CD14-positive monocyte (primary cell): ENCODE measurements around the gene IGF2. TPM values are rescaled to one million over a fixed set of nuclear protein-coding genes. Genes with fewer than 3 reads are reported as not detected.

Source experiments
- DNase-seq, 3 donors: peaks; one replicate each; pipeline ENCODE4 v3.0.0-alpha.2; 2011 to 2022
- H2AFZ ChIP-seq: 2 replicates; pipeline ENCODE4 v1.6.0; 2012; ENCODE audit warnings: mild to moderate bottlenecking, low read depth, low read length, inconsistent platforms; ENCODE audit not compliant: insufficient read depth, poor library complexity, severe bottlenecking
- H3K27ac ChIP-seq, 2 donors: 1 replicate in 1 of 2; 2 replicates in 1 of 2; pipeline ENCODE4 v1.5.1; 2012 to 2013; ENCODE audit warnings: low read length in 2 of 2, control low read depth in 1 of 2, inconsistent platforms in 1 of 2, low read depth in 1 of 2, mild to moderate bottlenecking in 1 of 2
- H3K27me3 ChIP-seq, 2 donors: one replicate each; pipeline versions ENCODE4 v1.6.0 to v1.6.1; 2011 to 2013; ENCODE audit warnings: low read length in 2 of 2; ENCODE audit not compliant: control insufficient read depth in 2 of 2, insufficient read depth in 2 of 2
- H3K36me3 ChIP-seq, 2 donors: replicated peaks in 1 of 2; 1 replicate in 1 of 2; 2 replicates in 1 of 2; pipeline versions ENCODE4 v1.5.1 to v1.6.1; 2012 to 2013; ENCODE audit warnings: low read length in 2 of 2, control low read depth in 1 of 2, inconsistent platforms in 1 of 2, mild to moderate bottlenecking in 1 of 2; ENCODE audit not compliant: insufficient read depth in 2 of 2, control insufficient read depth in 1 of 2
- H3K4me1 ChIP-seq, 2 donors: 1 replicate in 1 of 2; 2 replicates in 1 of 2; pipeline versions ENCODE4 v1.5.1 to v1.6.1; 2012 to 2013; ENCODE audit warnings: low read length in 2 of 2, control low read depth in 1 of 2, inconsistent platforms in 1 of 2, mild to moderate bottlenecking in 1 of 2, moderate library complexity in 1 of 2; ENCODE audit not compliant: insufficient read depth in 2 of 2, control insufficient read depth in 1 of 2
- H3K4me2 ChIP-seq: replicated peaks from 2 replicates; pipeline ENCODE3; 2012; ENCODE audit warnings: low read length, moderate library complexity, mild to moderate bottlenecking; ENCODE audit not compliant: poor library complexity, severe bottlenecking; ENCODE audit errors: extremely low read depth
- H3K4me3 ChIP-seq, 3 experiments: fragments of 200-600 bp in 1 of 3; sonication (generic) in 1 of 3; replicated peaks in 1 of 3; 1 replicate in 2 of 3; 2 replicates in 1 of 3; pipeline ENCODE4 v1.5.1; 2011 to 2013; ENCODE audit warnings: low read length in 3 of 3, mild to moderate bottlenecking in 3 of 3, control low read depth in 2 of 3, low read depth in 2 of 3, inconsistent platforms in 1 of 3, moderate library complexity in 1 of 3
- H3K79me2 ChIP-seq: 2 replicates; pipeline ENCODE4 v1.6.0; 2012; ENCODE audit warnings: mild to moderate bottlenecking, control low read depth, inconsistent platforms, low read length, moderate library complexity; ENCODE audit not compliant: insufficient read depth
- H3K9ac ChIP-seq: 2 replicates; pipeline ENCODE4 v1.6.0; 2017; ENCODE audit warnings: low read length, mild to moderate bottlenecking; ENCODE audit not compliant: insufficient read depth, poor library complexity, severe bottlenecking
- H3K9me3 ChIP-seq, 2 donors: replicated peaks in 1 of 2; 1 replicate in 1 of 2; 2 replicates in 1 of 2; pipeline versions ENCODE4 v1.5.1 to v1.6.1; 2012 to 2013; ENCODE audit warnings: low read length in 2 of 2, control low read depth in 1 of 2; ENCODE audit not compliant: control insufficient read depth in 1 of 2, insufficient read depth in 1 of 2
- H4K20me1 ChIP-seq: 2 replicates; pipeline ENCODE4 v1.6.0; 2012; ENCODE audit warnings: mild to moderate bottlenecking, low read length, control low read depth, moderate library complexity; ENCODE audit not compliant: insufficient read depth
- H3K27ac Mint-ChIP-seq, 7 donors: one replicate each; pipeline ENCODE4 v1.8.0; 2020; ENCODE audit warnings: mild to moderate bottlenecking in 7 of 7, mixed read lengths in 7 of 7, moderate library complexity in 6 of 7, inconsistent platforms in 2 of 7
- H3K27me3 Mint-ChIP-seq, 3 donors: one replicate each; pipeline ENCODE4 v1.8.0; 2021 to 2022; ENCODE audit warnings: low read depth in 3 of 3, mild to moderate bottlenecking in 3 of 3, mixed read lengths in 3 of 3, moderate library complexity in 3 of 3, inconsistent platforms in 1 of 3
- H3K36me3 Mint-ChIP-seq, 2 donors: one replicate each; pipeline ENCODE4 v1.8.0; 2020; ENCODE audit warnings: mixed read lengths in 2 of 2, inconsistent platforms in 1 of 2, mild to moderate bottlenecking in 1 of 2
- H3K4me1 Mint-ChIP-seq: one replicate; pipeline ENCODE4 v1.8.0; 2020; ENCODE audit warnings: mild to moderate bottlenecking, mixed read lengths
- H3K4me3 Mint-ChIP-seq, 2 donors: one replicate each; pipeline ENCODE4 v1.8.0; 2020; ENCODE audit warnings: mild to moderate bottlenecking in 2 of 2, mixed read lengths in 2 of 2, moderate library complexity in 1 of 2
- H3K9me3 Mint-ChIP-seq, 7 donors: one replicate each; pipeline ENCODE4 v1.8.0; 2020 to 2022; ENCODE audit warnings: mixed read lengths in 7 of 7, mild to moderate bottlenecking in 6 of 7, moderate library complexity in 6 of 7, inconsistent platforms in 2 of 7
- WGBS: methylation state at CpG from one replicate; pipeline ENCODE4 v1.1.5; 2013; ENCODE audit warnings: missing lambda C conversion rate; ENCODE audit not compliant: insufficient coverage; 5-methylcytosine and 5-hydroxymethylcytosine counted together
- intact Hi-C, 2 donors: fragments of 100-400 bp; cut with micrococcal nuclease; formaldehyde crosslinking; loops; one replicate each; pipeline versions ENCODE4 v1.15.0 to v1.15.1; 2023
- polyA plus RNA-seq, 3 donors: library from polyadenylated mRNA; depleted of rRNA in 1 of 3; unstranded in 2 of 3; stranded (reverse) in 1 of 3; fragments of 300-500 nt in 2 of 3; fragments of >200 nt in 1 of 3; fragmentation: Illumina TruSeq in 2 of 3; gene quantifications; 1 replicate in 2 of 3; 2 replicates in 1 of 3; pipeline ENCODE4 v1.2.3, GENCODE V29; 2012 to 2021
- TF ChIP-seq, protein P1 (sequence below): fragments of 200-600 bp; IDR thresholded peaks from one replicate; pipeline ENCODE4 v1.8.0; 2022; ENCODE audit warnings: antibody characterized with exemption, mild to moderate bottlenecking

Gene IGF2
- polyA plus RNA-seq, 3 donors, result not detected

DNA sequence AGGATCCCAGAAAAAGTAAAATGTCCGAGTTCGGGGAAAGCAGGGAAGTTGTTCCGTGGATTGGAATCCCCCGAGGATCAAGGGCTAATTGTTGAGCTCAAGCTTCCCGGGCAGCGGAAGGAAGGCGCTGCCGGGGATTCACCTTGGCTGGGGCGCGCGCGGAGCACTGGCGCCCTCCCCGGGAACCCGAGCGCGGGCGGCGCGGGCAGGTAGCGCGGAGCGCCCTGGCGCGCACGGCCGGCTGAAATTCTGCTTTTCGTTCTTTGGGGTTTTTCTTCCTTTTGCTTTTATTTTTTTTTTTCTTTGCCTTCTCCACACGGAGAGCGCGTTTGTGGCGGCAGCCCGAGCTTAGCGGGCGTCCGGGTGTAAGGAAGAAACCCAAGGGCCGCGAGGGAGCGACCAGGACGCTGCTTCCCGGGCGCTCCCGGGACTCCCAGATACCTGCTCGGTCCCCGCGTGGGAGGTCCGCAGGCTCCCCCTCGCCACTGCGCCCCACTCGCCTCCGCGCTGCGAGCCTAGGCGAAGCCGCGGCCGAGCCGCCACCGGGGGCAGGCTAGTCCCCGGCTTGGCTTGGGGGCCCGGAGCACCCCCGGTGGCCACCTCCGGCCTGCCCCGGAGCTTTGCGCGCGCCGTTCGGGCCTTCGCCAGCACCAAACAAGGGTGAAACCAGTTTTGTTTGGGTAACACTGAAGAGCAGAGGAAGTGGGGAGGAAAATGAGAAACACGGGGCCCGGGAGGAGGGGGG is 4.8 kb upstream of the IGF2 start:
- no peak overlapping the region for H3K4me3 ChIP-seq
- no peak for DNase-seq
- intact Hi-C loops, result no loop called here
- no peak overlapping the region for H2AFZ ChIP-seq
- WGBS, result under 1% methylated on average over 67 of the region's 72 CpGs
- no peak overlapping the region for H3K27ac ChIP-seq
- no peaks in the 10 kb centered on the region for H3K36me3 Mint-ChIP-seq
- H3K36me3 ChIP-seq, result no peaks in the 10 kb centered on the region
- peaks cover 35 to 90% of the 10 kb centered on the region in 2 donors for H3K27me3 ChIP-seq
- no peak overlapping the region for H3K4me2 ChIP-seq
- H3K9me3 ChIP-seq, result peaks cover 0 to 19% of the 10 kb centered on the region in 2 donors
- H3K27ac Mint-ChIP-seq, result no peak overlapping the region
- no peak overlapping the region for H3K9ac ChIP-seq
- H3K79me2 ChIP-seq, result no peaks in the 10 kb centered on the region
- no peaks in the 10 kb centered on the region for H3K4me1 Mint-ChIP-seq
- no peaks in the 10 kb centered on the region for H3K4me1 ChIP-seq
- peaks cover 0 to 14% (median 4%) of the 10 kb centered on the region in 7 donors for H3K9me3 Mint-ChIP-seq
- TF ChIP-seq, protein P1, sequence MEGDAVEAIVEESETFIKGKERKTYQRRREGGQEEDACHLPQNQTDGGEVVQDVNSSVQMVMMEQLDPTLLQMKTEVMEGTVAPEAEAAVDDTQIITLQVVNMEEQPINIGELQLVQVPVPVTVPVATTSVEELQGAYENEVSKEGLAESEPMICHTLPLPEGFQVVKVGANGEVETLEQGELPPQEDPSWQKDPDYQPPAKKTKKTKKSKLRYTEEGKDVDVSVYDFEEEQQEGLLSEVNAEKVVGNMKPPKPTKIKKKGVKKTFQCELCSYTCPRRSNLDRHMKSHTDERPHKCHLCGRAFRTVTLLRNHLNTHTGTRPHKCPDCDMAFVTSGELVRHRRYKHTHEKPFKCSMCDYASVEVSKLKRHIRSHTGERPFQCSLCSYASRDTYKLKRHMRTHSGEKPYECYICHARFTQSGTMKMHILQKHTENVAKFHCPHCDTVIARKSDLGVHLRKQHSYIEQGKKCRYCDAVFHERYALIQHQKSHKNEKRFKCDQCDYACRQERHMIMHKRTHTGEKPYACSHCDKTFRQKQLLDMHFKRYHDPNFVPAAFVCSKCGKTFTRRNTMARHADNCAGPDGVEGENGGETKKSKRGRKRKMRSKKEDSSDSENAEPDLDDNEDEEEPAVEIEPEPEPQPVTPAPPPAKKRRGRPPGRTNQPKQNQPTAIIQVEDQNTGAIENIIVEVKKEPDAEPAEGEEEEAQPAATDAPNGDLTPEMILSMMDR, result no peak
- no peaks in the 10 kb centered on the region for H4K20me1 ChIP-seq
- peak overlapping the region in 1 of 2 donors; percentile 75 for H3K4me3 Mint-ChIP-seq
- H3K27me3 Mint-ChIP-seq, result peaks cover 78 to 94% (median 84%) of the 10 kb centered on the region in 3 donors

- no peak overlapping the region for H3K27ac Mint-ChIP-seq
- intact Hi-C loops, result no loop called here
- Histone ChIP-seq H3K36me3 (no peaks in the 10 kb centered on the region), H2AFZ (no peak overlapping the region), H4K20me1 (no peaks in the 10 kb centered on the region), H3K27me3 (peaks cover 35 to 87% of the 10 kb centered on the region in 2 donors), H3K4me2 (no peak overlapping the region), H3K4me3 (no peak overlapping the region), H3K9me3 (peaks cover 0 to 19% of the 10 kb centered on the region in 2 donors), H3K4me1 (no peaks in the 10 kb centered on the region), H3K27ac (no peak overlapping the region), H3K79me2 (no peaks in the 10 kb centered on the region), H3K9ac (no peak overlapping the region)
- peak overlapping the region in 1 of 2 donors; percentile 65 for H3K4me3 Mint-ChIP-seq
- DNase-seq, result no peak
- H3K9me3 Mint-ChIP-seq, result peaks cover 0 to 15% (median 4%) of the 10 kb centered on the region in 7 donors
- H3K27me3 Mint-ChIP-seq, result peaks cover 74 to 93% (median 81%) of the 10 kb centered on the region in 3 donors
- 6% methylated on average over 12 of the region's 12 CpGs for WGBS
- H3K4me1 Mint-ChIP-seq, result peaks cover under 1% of the 10 kb centered on the region
- TF ChIP-seq, protein P1, result no peak
- H3K36me3 Mint-ChIP-seq, result no peaks in the 10 kb centered on the region
Measured at GRCh38 chr11:2143477-2143798, 4.2 kb upstream of the IGF2 start.
